ENCODE data around the gene OR10G8.

The OR10G8 gene

DNA sequence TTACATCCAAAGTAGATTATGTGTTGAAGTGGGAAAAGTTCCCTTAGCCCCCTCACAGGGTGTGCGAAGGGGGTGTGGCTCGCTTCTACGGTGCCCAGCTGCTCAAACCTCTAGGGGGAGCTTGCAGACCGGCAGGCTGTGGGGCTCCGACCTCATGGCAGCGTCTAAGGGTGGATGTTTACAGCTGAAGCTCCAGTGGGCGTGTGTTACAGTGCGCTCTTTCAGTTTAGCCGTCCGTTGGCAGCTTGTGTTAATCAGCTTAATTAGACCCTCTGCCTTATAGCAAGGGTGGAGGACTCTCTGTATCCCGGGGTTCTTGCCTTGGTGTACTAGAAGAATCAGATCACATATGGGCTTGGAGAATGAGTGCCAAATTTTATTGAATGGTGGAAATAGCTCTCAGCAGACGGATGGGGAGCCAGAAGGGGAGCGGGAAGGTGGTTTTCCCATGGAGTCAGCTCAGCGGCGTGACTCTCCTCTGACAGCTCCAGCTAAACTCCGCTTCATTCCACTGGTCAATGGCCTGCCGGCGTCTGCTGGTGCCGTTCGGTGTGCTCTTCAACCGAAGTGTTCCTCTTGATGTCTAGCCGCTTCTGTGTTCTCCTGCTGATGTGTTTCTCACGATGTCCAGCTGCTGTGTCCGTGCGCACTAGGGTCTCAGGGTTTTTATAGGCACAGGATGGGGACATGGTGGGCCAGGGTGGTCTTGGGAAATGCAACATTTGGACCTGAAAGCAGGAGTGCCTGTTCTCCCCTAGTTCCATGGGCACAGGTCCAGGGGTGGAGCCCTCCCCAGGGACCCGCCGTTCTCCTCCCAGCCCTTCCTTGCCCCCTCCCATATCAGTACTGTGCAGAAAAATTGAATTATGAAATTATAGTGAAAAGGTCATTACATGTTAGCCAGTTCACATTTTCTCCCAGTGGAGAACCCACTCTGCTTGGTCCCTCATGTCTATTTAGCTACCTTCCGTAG lies 43.1 kb downstream of the OR10G8 start:
- Histone ChIP-seq H3K36me3 (ENCODE audit: control insufficient read depth in 2 of 2, insufficient read depth in 1 of 2, low read length in 2 of 2) (no peaks in the 10 kb centered on the region), H3K27ac (ENCODE audit: extremely low read depth, low read depth, low read length) (no peak overlapping the region), H3K4me1 (ENCODE audit: control insufficient read depth, insufficient read depth, low read length) (no peaks in the 10 kb centered on the region), H3K4me3 (ENCODE audit: low read depth, low read length) (peak overlapping the region; percentile 27), H3K9me3 (ENCODE audit: control insufficient read depth, insufficient read depth, low read depth, low read length) (no peaks in the 10 kb centered on the region)
- ChIA-PET POLR2A (interaction anchor here (0.9 kb wide), 1 partner anchor 45 kb away, joined by 4 read pairs; the partner anchor contains the start of gene VWA5A), CTCF (interaction anchor here (0.5 to 4.9 kb wide), 31 partner anchors 8 to 531 kb away, joined by 3 to 57 read pairs (median 4); no protein-coding TSS in a partner anchor)
- peak; percentile 73; the same call in 1 of the 2 replicates for TF ChIP-seq KLF10 (tag by site-specific recombination; IDR thresholded peaks at IDR 0.05)
- TF ChIP-seq KLF8 (tag by site-specific recombination; IDR thresholded peaks at IDR 0.05): 0 out of 2 replicates have a peak, but pooled peaks have one; percentile 19
- TF ChIP-seq, protein P1, sequence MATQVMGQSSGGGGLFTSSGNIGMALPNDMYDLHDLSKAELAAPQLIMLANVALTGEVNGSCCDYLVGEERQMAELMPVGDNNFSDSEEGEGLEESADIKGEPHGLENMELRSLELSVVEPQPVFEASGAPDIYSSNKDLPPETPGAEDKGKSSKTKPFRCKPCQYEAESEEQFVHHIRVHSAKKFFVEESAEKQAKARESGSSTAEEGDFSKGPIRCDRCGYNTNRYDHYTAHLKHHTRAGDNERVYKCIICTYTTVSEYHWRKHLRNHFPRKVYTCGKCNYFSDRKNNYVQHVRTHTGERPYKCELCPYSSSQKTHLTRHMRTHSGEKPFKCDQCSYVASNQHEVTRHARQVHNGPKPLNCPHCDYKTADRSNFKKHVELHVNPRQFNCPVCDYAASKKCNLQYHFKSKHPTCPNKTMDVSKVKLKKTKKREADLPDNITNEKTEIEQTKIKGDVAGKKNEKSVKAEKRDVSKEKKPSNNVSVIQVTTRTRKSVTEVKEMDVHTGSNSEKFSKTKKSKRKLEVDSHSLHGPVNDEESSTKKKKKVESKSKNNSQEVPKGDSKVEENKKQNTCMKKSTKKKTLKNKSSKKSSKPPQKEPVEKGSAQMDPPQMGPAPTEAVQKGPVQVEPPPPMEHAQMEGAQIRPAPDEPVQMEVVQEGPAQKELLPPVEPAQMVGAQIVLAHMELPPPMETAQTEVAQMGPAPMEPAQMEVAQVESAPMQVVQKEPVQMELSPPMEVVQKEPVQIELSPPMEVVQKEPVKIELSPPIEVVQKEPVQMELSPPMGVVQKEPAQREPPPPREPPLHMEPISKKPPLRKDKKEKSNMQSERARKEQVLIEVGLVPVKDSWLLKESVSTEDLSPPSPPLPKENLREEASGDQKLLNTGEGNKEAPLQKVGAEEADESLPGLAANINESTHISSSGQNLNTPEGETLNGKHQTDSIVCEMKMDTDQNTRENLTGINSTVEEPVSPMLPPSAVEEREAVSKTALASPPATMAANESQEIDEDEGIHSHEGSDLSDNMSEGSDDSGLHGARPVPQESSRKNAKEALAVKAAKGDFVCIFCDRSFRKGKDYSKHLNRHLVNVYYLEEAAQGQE (tag by site-specific recombination; IDR thresholded peaks at IDR 0.05): no peak
- no peak for TF ChIP-seq ZNF670 (tag by site-specific recombination; IDR thresholded peaks at IDR 0.05; ENCODE audit: low read depth)
- TF ChIP-seq ZNF146 (tag by site-specific recombination; IDR thresholded peaks at IDR 0.05): no peak
- no peak for TF ChIP-seq ZNF175 (tag by site-specific recombination; IDR thresholded peaks at IDR 0.05)
- no peak for TF ChIP-seq ZBTB10 (tag by site-specific recombination; IDR thresholded peaks at IDR 0.05)
- no peak for TF ChIP-seq ZNF404 (tag by site-specific recombination; IDR thresholded peaks at IDR 0.05)
- no peak for TF ChIP-seq ZNF114 (tag by site-specific recombination; IDR thresholded peaks at IDR 0.05)
- peak; percentile 37; the same call in 1 of the 2 replicates for TF ChIP-seq ZFHX2 (tag by site-specific recombination; conservative IDR thresholded peaks at IDR 0.05)
- no peak for TF ChIP-seq ZNF302 (tag by site-specific recombination; IDR thresholded peaks at IDR 0.05; ENCODE audit: low read depth)
- no peak for TF ChIP-seq ZNF132 (tag by site-specific recombination; IDR thresholded peaks at IDR 0.05; ENCODE audit: borderline replicate concordance)
- peak; percentile 87 for TF ChIP-seq ZNF2 (tag by site-specific recombination; IDR thresholded peaks at IDR 0.05)
- TF ChIP-seq, protein P2, sequence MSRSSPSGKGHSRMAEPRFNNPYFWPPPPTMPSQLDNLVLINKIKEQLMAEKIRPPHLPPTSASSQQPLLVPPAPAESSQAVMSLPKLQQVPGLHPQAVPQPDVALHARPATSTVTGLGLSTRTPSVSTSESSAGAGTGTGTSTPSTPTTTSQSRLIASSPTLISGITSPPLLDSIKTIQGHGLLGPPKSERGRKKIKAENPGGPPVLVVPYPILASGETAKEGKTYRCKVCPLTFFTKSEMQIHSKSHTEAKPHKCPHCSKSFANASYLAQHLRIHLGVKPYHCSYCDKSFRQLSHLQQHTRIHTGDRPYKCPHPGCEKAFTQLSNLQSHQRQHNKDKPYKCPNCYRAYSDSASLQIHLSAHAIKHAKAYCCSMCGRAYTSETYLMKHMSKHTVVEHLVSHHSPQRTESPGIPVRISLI (tag by site-specific recombination; IDR thresholded peaks at IDR 0.05): no peak
- no peak for TF ChIP-seq ZNF394 (tag by site-specific recombination; IDR thresholded peaks at IDR 0.05; ENCODE audit: borderline replicate concordance)
- TF ChIP-seq, protein P3, sequence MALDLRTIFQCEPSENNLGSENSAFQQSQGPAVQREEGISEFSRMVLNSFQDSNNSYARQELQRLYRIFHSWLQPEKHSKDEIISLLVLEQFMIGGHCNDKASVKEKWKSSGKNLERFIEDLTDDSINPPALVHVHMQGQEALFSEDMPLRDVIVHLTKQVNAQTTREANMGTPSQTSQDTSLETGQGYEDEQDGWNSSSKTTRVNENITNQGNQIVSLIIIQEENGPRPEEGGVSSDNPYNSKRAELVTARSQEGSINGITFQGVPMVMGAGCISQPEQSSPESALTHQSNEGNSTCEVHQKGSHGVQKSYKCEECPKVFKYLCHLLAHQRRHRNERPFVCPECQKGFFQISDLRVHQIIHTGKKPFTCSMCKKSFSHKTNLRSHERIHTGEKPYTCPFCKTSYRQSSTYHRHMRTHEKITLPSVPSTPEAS (tag by site-specific recombination; IDR thresholded peaks at IDR 0.05): no peak
- TF ChIP-seq ZNF777 (tag by site-specific recombination; IDR thresholded peaks at IDR 0.05; ENCODE audit: borderline replicate concordance): no peak
- TF ChIP-seq ZNF544 (tag by site-specific recombination; IDR thresholded peaks at IDR 0.05): no peak
- no peak for TF ChIP-seq BCL11B (tag by site-specific recombination; IDR thresholded peaks at IDR 0.05; ENCODE audit: low read depth)
- no peak for TF ChIP-seq ZNF629 (tag by site-specific recombination; IDR thresholded peaks at IDR 0.05)
- TF ChIP-seq, protein P4, sequence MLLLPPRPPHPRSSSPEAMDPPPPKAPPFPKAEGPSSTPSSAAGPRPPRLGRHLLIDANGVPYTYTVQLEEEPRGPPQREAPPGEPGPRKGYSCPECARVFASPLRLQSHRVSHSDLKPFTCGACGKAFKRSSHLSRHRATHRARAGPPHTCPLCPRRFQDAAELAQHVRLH (tag by site-specific recombination; IDR thresholded peaks at IDR 0.05): no peak
- TF ChIP-seq ZNF654 (tag by site-specific recombination; IDR thresholded peaks at IDR 0.05; ENCODE audit: low read depth): peak; percentile 65
- no peak for TF ChIP-seq ZNF626 (tag by site-specific recombination; IDR thresholded peaks at IDR 0.05)
- TF ChIP-seq, protein P5, sequence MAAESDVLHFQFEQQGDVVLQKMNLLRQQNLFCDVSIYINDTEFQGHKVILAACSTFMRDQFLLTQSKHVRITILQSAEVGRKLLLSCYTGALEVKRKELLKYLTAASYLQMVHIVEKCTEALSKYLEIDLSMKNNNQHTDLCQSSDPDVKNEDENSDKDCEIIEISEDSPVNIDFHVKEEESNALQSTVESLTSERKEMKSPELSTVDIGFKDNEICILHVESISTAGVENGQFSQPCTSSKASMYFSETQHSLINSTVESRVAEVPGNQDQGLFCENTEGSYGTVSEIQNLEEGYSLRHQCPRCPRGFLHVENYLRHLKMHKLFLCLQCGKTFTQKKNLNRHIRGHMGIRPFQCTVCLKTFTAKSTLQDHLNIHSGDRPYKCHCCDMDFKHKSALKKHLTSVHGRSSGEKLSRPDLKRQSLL (tag by site-specific recombination; IDR thresholded peaks at IDR 0.05): no peak
- no peak for TF ChIP-seq ZNF274 (IDR thresholded peaks at IDR 0.05; ENCODE audit: low read length)
- no peak for TF ChIP-seq ZNF274 (tag by site-specific recombination; IDR thresholded peaks at IDR 0.05; ENCODE audit: borderline replicate concordance)
- TF ChIP-seq ZBTB17 (tag by site-specific recombination; IDR thresholded peaks at IDR 0.05): 0 out of 2 replicates have a peak, but pooled peaks have one; percentile 12

Measured in HEK293 (cell line).